Measurements from ENCODE around the gene GGT1.
"Not testable (repeated sequence)": the region's sequence is repeated elsewhere in the genome, so short reads cannot be mapped to it uniquely, and the experiment has no call there.

GRCh38 chr22:24644409-24644808 is 41.4 kb downstream of the GGT1 start:
- TF ChIP-seq KLF10 (tag by site-specific recombination; IDR thresholded peaks at IDR 0.05); ZNF747 (tag by site-specific recombination; IDR thresholded peaks at IDR 0.05); ZNF121 (tag by site-specific recombination; IDR thresholded peaks at IDR 0.05); ZNF830 (tag by site-specific recombination; IDR thresholded peaks at IDR 0.05; ENCODE audit: low read depth); ZNF239 (tag by site-specific recombination; IDR thresholded peaks at IDR 0.05); YY1 (tag by site-specific recombination; IDR thresholded peaks at IDR 0.05); ZNF18 (tag by site-specific recombination; IDR thresholded peaks at IDR 0.05); ZNF138 (tag by site-specific recombination; IDR thresholded peaks at IDR 0.05; ENCODE audit: borderline replicate concordance); BCL11A (tag by site-specific recombination; IDR thresholded peaks at IDR 0.05; ENCODE audit: low read depth); ZBTB44 (tag by site-specific recombination; IDR thresholded peaks at IDR 0.05); ZBTB49 (tag by site-specific recombination; IDR thresholded peaks at IDR 0.05; ENCODE audit: low read depth): not testable (repeated sequence)
- TF ChIP-seq, protein P1, sequence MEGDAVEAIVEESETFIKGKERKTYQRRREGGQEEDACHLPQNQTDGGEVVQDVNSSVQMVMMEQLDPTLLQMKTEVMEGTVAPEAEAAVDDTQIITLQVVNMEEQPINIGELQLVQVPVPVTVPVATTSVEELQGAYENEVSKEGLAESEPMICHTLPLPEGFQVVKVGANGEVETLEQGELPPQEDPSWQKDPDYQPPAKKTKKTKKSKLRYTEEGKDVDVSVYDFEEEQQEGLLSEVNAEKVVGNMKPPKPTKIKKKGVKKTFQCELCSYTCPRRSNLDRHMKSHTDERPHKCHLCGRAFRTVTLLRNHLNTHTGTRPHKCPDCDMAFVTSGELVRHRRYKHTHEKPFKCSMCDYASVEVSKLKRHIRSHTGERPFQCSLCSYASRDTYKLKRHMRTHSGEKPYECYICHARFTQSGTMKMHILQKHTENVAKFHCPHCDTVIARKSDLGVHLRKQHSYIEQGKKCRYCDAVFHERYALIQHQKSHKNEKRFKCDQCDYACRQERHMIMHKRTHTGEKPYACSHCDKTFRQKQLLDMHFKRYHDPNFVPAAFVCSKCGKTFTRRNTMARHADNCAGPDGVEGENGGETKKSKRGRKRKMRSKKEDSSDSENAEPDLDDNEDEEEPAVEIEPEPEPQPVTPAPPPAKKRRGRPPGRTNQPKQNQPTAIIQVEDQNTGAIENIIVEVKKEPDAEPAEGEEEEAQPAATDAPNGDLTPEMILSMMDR (tag by site-specific recombination; IDR thresholded peaks at IDR 0.05) = not testable (repeated sequence)
- TF ChIP-seq, protein P2, sequence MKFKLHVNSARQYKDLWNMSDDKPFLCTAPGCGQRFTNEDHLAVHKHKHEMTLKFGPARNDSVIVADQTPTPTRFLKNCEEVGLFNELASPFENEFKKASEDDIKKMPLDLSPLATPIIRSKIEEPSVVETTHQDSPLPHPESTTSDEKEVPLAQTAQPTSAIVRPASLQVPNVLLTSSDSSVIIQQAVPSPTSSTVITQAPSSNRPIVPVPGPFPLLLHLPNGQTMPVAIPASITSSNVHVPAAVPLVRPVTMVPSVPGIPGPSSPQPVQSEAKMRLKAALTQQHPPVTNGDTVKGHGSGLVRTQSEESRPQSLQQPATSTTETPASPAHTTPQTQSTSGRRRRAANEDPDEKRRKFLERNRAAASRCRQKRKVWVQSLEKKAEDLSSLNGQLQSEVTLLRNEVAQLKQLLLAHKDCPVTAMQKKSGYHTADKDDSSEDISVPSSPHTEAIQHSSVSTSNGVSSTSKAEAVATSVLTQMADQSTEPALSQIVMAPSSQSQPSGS (tag by site-specific recombination; IDR thresholded peaks at IDR 0.05; ENCODE audit: low read depth) = not testable (repeated sequence)
